Right lobe of liver (tissue), 4 donors: Measurements from ENCODE around the gene KRTAP4-9.

Experiments used
- CTCF ChIP-seq, 4 donors: fragments of 200-600 bp in 3 of 4; fragments of 450-650 bp in 1 of 4; IDR thresholded peaks; one replicate each; pipeline versions ENCODE4 v1.5.1 to v1.8.0; 2016 to 2022; ENCODE audit warnings: antibody characterized with exemption in 4 of 4, mild to moderate bottlenecking in 2 of 4
- POLR2A ChIP-seq: fragments of 450-650 bp; IDR thresholded peaks from one replicate; pipeline ENCODE4 v1.6.1; 2017; ENCODE audit warnings: antibody characterized with exemption, mild to moderate bottlenecking
- donor health status: DM: no; HTN: no; CAD: no.
- donor health status: DM: no; HTN: no; CAD: no.
- donor health status: DM: no; HTN: yes; CAD: no.

DNA sequence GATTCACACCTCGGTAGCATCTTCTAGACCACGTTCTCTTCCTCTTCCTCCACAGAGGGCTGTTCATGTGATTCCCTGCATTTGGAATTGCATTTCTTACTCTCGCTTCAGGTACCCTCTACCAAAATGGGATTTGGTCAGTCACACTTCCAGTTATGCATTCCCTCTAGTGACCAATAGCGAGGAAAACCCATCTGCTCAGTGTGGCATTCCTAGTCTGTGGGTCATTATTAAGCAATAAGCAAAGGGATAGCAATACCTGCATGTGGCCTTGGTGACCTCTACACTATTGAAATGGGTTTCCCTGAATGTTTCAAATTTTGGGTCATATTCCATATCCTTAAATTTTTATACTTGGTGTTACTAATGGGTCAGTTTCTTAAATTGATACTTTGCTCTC lies 44.8 kb downstream of the KRTAP4-9 start:
- TF ChIP-seq POLR2A (no peak), CTCF (IDR thresholded peaks at IDR 0.05) (no peak)
